Thyroid gland (tissue), 4 donors: ENCODE measurements around the gene SIRT7.

Experiments
- POLR2A ChIP-seq, 2 donors: fragments of 450-650 bp; IDR thresholded peaks; one replicate each; pipeline ENCODE4 v1.6.1; 2017; ENCODE audit warnings: antibody characterized with exemption in 2 of 2, mild to moderate bottlenecking in 2 of 2, moderate library complexity in 1 of 2
- TF ChIP-seq, protein P1 (sequence below), 6 experiments: fragments of 200-600 bp in 3 of 6; fragments of 450-650 bp in 3 of 6; sonication (generic) in 3 of 6; IDR thresholded peaks; one replicate each; pipeline ENCODE4 v1.5.1; 2016 to 2019; ENCODE audit warnings: antibody characterized with exemption in 6 of 6, mild to moderate bottlenecking in 2 of 6, inconsistent platforms in 1 of 6, moderate library complexity in 1 of 6

DNA sequence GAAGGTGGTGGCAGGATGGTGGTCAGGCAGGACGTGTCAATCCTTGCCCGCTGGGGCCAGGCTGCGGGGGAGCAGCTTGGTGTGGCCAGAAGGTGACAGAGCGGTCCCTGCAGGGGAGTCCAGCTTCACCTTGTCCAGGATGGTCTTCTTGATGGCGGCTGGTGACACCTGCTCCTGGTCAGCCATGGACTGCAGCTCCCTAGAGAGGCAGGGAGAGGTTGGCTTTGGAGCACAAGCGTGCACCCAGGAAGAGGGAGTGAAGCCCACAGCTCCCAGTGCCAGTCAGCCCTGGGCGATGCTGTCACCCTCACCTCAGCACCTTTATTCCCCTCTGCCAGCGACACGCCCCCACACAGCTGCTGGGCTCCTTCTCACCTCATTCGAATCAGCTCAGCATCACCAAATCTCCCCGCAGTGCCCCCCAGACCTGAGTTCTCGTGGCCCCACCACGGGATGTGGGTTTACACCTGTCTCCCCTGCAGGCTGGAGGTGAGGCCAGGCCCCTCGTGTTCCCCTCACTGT lies 15.3 kb upstream of the SIRT7 start:
- TF ChIP-seq POLR2A (IDR thresholded peaks at IDR 0.05): no peak
- TF ChIP-seq, protein P1, sequence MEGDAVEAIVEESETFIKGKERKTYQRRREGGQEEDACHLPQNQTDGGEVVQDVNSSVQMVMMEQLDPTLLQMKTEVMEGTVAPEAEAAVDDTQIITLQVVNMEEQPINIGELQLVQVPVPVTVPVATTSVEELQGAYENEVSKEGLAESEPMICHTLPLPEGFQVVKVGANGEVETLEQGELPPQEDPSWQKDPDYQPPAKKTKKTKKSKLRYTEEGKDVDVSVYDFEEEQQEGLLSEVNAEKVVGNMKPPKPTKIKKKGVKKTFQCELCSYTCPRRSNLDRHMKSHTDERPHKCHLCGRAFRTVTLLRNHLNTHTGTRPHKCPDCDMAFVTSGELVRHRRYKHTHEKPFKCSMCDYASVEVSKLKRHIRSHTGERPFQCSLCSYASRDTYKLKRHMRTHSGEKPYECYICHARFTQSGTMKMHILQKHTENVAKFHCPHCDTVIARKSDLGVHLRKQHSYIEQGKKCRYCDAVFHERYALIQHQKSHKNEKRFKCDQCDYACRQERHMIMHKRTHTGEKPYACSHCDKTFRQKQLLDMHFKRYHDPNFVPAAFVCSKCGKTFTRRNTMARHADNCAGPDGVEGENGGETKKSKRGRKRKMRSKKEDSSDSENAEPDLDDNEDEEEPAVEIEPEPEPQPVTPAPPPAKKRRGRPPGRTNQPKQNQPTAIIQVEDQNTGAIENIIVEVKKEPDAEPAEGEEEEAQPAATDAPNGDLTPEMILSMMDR (IDR thresholded peaks at IDR 0.05): no peak
